Skeletal muscle satellite cell (primary cell): ENCODE results near the gene SOX30.

ENCODE experiments used
- H3K27me3 ChIP-seq: 2 replicates; pipeline ENCODE4 v1.7.0; 2013; ENCODE audit warnings: low read length; ENCODE audit not compliant: control insufficient read depth, insufficient read depth
- H3K36me3 ChIP-seq: 2 replicates; pipeline ENCODE4 v1.7.0; 2013; ENCODE audit warnings: mild to moderate bottlenecking, control low read depth, low read length; ENCODE audit not compliant: insufficient read depth
- H3K4me1 ChIP-seq: 2 replicates; pipeline ENCODE4 v1.7.0; 2013; ENCODE audit warnings: low read length; ENCODE audit not compliant: control insufficient read depth, insufficient read depth
- H3K4me2 ChIP-seq: 2 replicates; pipeline ENCODE4 v1.7.0; 2013; ENCODE audit warnings: mild to moderate bottlenecking, low read length
- H3K4me3 ChIP-seq: 2 replicates; pipeline ENCODE4 v1.7.0; 2013; ENCODE audit warnings: low read length
- H3K9ac ChIP-seq: 2 replicates; pipeline ENCODE4 v1.7.0; 2013; ENCODE audit warnings: mild to moderate bottlenecking, low read depth, low read length, moderate library complexity
- H3K9me3 ChIP-seq: replicated peaks from 2 replicates; pipeline ENCODE4 v1.7.0; 2013; ENCODE audit warnings: mild to moderate bottlenecking, control low read depth, low read length

The SOX30 gene

DNA sequence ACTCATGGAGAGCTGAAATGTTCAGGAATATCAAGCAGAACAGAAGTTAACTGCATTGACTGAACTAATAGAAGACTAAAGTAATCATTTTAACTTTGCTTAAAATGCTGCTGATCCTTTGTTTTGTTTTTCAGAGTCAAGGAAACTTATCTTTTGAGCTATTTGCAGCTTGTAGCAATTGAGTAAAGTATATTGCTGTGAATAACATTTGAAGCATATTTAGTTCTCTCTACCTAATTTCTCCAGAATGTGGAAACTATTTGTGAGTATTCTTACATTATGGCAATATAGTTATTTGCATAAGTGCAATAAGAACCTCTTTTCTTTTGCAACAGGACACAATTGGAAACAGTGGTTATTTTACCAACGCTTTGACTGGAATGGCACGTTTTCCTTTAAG is 5.3 kb upstream of the SOX30 start:
- Histone ChIP-seq H3K4me3 (no peak overlapping the region), H3K9me3 (peaks cover 10% of the 10 kb centered on the region), H3K9ac (no peak overlapping the region), H3K27me3 (no peaks in the 10 kb centered on the region), H3K4me1 (no peaks in the 10 kb centered on the region), H3K4me2 (no peak overlapping the region), H3K36me3 (no peaks in the 10 kb centered on the region)

DNA sequence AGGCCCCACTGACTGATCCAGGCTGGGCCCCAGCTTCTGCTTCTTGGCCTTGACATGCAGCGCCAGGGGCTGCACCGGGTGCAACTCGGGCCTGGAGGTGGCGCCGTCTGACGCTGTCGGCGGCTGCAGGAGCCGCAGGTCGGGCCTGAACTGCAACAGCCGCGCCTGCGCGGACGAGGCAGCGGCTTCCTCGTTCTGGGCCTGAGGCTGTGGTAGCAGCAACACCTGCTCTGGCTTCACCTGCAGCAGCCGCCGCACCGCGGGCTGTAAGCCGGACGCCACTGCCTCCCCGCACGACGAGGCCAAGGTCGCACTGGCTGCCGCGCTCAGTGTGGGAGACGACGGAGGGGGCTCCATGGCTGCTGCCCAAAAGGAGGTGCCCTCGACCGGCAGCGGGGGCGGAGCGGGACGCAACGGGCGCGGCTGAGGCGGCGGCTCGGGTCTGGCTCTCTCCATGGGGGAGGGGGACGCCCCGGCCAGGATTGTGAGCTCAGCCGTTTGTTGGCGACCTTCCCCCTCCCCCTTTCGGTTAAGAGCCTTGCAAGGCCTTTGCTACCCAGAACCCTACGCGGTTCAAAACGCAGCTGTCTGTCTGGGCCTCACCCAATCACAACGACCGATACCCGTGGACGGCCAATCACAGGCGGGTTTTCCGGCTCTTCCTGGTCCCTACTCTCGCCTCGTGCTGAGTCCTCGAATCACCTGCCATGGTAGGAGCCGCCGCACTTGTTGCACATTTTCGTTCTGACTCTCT is 438 bp downstream of the SOX30 start:
- peak overlapping the region; percentile 35 for H3K4me3 ChIP-seq
- H3K36me3 ChIP-seq = no peaks in the 10 kb centered on the region
- peaks cover 16% of the 10 kb centered on the region for H3K4me1 ChIP-seq
- H3K9ac ChIP-seq = no peak overlapping the region
- peak overlapping the region; percentile 48 for H3K4me2 ChIP-seq
- H3K27me3 ChIP-seq = no peaks in the 10 kb centered on the region
- H3K9me3 ChIP-seq = peaks cover 6% of the 10 kb centered on the region

DNA sequence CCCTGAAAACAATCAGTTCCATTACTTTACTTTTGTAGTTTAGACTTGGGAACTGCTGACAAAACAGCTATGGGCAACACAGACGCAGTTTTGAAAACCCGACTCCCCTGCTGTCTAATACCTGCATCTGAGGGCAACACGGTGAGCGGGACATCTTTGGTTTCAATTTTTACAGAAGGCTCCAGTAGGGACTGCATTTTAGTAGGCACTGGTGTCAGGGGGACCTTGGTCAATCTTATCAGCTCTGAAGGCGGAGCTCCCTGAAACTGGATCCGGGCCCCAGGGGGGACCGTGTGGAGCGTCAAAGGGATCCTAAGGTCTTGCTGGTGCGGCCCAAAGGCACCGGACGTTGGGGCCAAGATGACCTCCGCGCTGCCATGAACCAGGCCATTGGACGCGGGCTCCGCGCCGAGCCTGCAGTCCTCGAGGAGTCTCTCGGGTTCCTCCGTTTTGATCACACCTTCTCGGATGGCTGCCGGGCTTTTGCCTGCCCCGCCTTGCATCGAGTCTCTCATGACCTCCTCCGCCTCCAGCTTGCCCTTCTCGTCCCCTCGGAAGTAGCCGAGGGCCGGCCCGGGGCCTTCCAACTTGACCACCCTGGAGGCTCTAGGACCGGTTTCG is 1.1 kb downstream of the SOX30 start:
- Histone ChIP-seq H3K36me3 (no peaks in the 10 kb centered on the region), H3K9me3 (peaks cover 6% of the 10 kb centered on the region), H3K27me3 (no peaks in the 10 kb centered on the region), H3K9ac (no peak overlapping the region), H3K4me1 (peaks cover 16% of the 10 kb centered on the region), H3K4me3 (no peak overlapping the region), H3K4me2 (no peak overlapping the region)

DNA sequence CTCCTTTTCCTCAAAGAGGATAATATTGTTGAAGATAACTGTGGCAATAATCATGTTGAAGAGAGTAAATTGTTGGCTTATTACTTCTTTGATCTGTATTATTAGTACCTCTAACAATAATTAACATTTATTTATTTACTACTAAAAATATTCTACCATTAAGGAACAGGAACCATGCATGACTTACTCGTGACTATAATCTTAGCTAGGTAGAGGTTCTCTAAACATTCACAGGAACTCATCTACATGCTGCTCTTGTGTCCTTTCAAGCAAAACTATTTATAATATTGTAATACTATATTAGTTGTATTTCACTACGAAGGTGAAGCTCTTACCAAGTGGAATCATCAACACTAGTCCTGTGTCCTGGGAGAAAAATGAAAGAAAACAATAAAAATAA is 3.1 kb downstream of the SOX30 start:
- Histone ChIP-seq H3K27me3 (no peaks in the 10 kb centered on the region), H3K4me3 (no peak overlapping the region), H3K4me2 (peak overlapping the region; percentile 69), H3K36me3 (no peaks in the 10 kb centered on the region), H3K9ac (peak overlapping the region; percentile 41), H3K4me1 (peaks cover 16% of the 10 kb centered on the region), H3K9me3 (peaks cover 6% of the 10 kb centered on the region)

GRCh38 chr5:157648275-157648990 is 3.8 kb downstream of the SOX30 start:
- Histone ChIP-seq H3K36me3 (no peaks in the 10 kb centered on the region), H3K4me3 (peak overlapping the region; percentile 55)

GRCh38 chr5:157640406-157641066 is 11.7 kb downstream of the SOX30 start:
- Histone ChIP-seq H3K9ac (no peak overlapping the region), H3K4me2 (no peak overlapping the region), H3K4me1 (no peaks in the 10 kb centered on the region), H3K9me3 (no peaks in the 10 kb centered on the region), H3K4me3 (no peak overlapping the region), H3K36me3 (no peaks in the 10 kb centered on the region), H3K27me3 (no peaks in the 10 kb centered on the region)

More at GRCh38 chr5:157648275-157648990, 3.8 kb downstream of the SOX30 start:
- Histone ChIP-seq H3K4me1 (peaks cover 16% of the 10 kb centered on the region), H3K4me2 (peak overlapping the region; percentile 69), H3K9me3 (peaks cover 6% of the 10 kb centered on the region), H3K27me3 (no peaks in the 10 kb centered on the region), H3K9ac (peak overlapping the region; percentile 41)

DNA sequence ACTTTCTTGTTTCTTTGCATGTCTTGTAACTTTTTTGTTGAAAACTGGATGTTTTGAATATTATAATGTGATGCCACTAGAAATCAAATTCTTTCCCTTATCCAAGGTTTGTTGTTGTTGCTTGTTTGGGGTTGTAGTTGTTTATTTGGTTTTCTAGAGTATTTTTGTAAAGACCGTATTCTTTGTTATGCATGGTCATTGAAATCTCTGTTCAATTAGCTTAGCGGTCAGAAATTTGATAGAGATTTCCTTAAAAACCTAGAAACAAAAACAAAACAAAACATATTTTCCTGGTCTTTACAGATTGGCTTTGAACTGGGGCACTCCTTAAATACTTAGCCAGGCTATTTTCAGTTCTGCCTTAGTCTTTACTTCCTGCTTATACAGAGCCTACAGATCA is 21.9 kb downstream of the SOX30 start:
- no peaks in the 10 kb centered on the region for H3K9me3 ChIP-seq
- no peaks in the 10 kb centered on the region for H3K27me3 ChIP-seq
- no peak overlapping the region for H3K9ac ChIP-seq
- no peaks in the 10 kb centered on the region for H3K36me3 ChIP-seq
- H3K4me2 ChIP-seq = no peak overlapping the region
- H3K4me3 ChIP-seq = no peak overlapping the region
- no peaks in the 10 kb centered on the region for H3K4me1 ChIP-seq

DNA sequence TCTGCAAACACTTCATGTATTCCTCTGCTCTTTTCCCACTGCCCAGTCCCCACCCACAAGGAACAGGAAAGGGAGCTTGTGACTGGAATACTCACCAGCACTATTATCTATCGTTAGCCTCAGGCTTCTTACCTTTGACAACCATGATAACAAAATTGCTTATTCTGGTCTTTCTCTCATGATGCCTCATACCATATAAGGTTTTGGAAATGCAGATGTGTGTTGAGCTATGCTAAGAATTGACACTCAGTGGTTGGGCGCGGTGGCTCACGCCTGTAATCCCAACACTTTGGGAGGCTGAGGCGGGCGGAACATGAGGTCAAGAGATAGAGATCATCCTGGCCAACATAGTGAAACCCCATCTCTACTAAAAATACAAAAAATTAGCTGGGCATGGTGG is 25.4 kb downstream of the SOX30 start:
- Histone ChIP-seq H3K9me3 (no peaks in the 10 kb centered on the region), H3K4me1 (no peaks in the 10 kb centered on the region), H3K27me3 (no peaks in the 10 kb centered on the region), H3K9ac (no peak overlapping the region), H3K4me2 (no peak overlapping the region), H3K36me3 (no peaks in the 10 kb centered on the region), H3K4me3 (no peak overlapping the region)

GRCh38 chr5:157624144-157624543 is 28.1 kb downstream of the SOX30 start:
- Histone ChIP-seq H3K4me1 (no peaks in the 10 kb centered on the region), H3K9me3 (no peaks in the 10 kb centered on the region), H3K27me3 (no peaks in the 10 kb centered on the region), H3K4me3 (no peak overlapping the region), H3K9ac (no peak overlapping the region), H3K36me3 (no peaks in the 10 kb centered on the region), H3K4me2 (no peak overlapping the region)

DNA sequence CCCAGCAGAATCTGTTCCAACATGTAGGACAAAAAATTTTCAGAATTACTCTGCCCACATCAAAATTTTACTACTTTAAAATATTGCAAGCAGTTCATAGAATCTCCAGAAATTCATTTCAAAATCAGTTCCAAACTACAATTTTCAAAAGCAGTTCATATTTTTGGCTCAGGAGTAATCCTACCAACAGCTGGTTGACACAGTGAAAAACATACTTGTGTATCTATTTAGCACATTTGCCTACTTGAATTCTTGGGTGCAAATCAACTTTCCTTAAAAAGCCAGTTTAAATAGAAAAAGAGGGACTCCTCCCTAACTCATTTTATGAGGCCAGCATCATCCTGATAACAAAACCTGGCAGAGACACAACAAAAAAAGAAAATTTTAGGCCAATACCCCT is 31.5 kb downstream of the SOX30 start:
- H3K4me2 ChIP-seq = no peak overlapping the region
- H3K9ac ChIP-seq = no peak overlapping the region
- H3K4me3 ChIP-seq = no peak overlapping the region
- no peaks in the 10 kb centered on the region for H3K27me3 ChIP-seq
- no peaks in the 10 kb centered on the region for H3K36me3 ChIP-seq
- H3K9me3 ChIP-seq = no peaks in the 10 kb centered on the region
- H3K4me1 ChIP-seq = no peaks in the 10 kb centered on the region

DNA sequence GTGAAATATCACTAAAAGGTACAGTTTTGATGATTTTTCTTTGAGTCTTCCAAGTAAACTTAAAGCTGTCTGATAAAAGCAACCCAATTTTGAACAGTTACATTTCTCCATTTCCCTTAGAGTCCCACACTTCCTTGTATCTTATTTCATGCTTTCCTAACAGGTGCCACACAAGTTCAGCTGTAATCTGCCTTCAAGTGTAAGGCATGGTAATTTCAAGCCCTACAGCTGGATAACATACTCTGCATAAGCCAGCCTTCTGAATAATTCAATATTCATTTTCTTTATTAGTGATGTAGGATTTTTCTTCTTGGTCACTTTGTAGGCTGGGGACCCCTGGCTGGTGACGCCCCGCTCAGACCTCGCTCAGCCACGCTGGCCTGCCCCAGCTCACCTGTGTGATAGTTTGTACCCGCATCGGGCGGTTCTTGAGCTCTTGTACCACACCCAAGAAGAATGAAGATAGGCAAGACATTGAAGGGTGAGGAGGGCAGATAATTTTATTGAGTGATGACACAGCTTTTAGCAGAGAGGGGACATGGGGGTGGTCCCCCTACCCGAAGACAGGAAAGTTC is 34.0 kb downstream of the SOX30 start:
- H3K4me2 ChIP-seq = no peak overlapping the region

More for the DNA sequence above, 34.0 kb downstream of the SOX30 start:
- Histone ChIP-seq H3K36me3 (no peaks in the 10 kb centered on the region), H3K9me3 (no peaks in the 10 kb centered on the region), H3K27me3 (no peaks in the 10 kb centered on the region), H3K4me3 (no peak overlapping the region), H3K9ac (no peak overlapping the region), H3K4me1 (no peaks in the 10 kb centered on the region)
